CD14-positive monocyte (primary cell): ENCODE data around the gene LRRC4C. TPM values are rescaled to one million over a fixed set of nuclear protein-coding genes. Genes with fewer than 3 reads are reported as not detected.

Experiments used
- DNase-seq, 3 donors: peaks; one replicate each; pipeline ENCODE4 v3.0.0-alpha.2; 2011 to 2022
- H2AFZ ChIP-seq: 2 replicates; pipeline ENCODE4 v1.6.0; 2012; ENCODE audit warnings: mild to moderate bottlenecking, low read depth, low read length, inconsistent platforms; ENCODE audit not compliant: insufficient read depth, poor library complexity, severe bottlenecking
- H3K27ac ChIP-seq, 2 donors: 1 replicate in 1 of 2; 2 replicates in 1 of 2; pipeline ENCODE4 v1.5.1; 2012 to 2013; ENCODE audit warnings: low read length in 2 of 2, control low read depth in 1 of 2, inconsistent platforms in 1 of 2, low read depth in 1 of 2, mild to moderate bottlenecking in 1 of 2
- H3K27me3 ChIP-seq, 2 donors: one replicate each; pipeline versions ENCODE4 v1.6.0 to v1.6.1; 2011 to 2013; ENCODE audit warnings: low read length in 2 of 2; ENCODE audit not compliant: control insufficient read depth in 2 of 2, insufficient read depth in 2 of 2
- H3K36me3 ChIP-seq, 2 donors: replicated peaks in 1 of 2; 1 replicate in 1 of 2; 2 replicates in 1 of 2; pipeline versions ENCODE4 v1.5.1 to v1.6.1; 2012 to 2013; ENCODE audit warnings: low read length in 2 of 2, control low read depth in 1 of 2, inconsistent platforms in 1 of 2, mild to moderate bottlenecking in 1 of 2; ENCODE audit not compliant: insufficient read depth in 2 of 2, control insufficient read depth in 1 of 2
- H3K4me1 ChIP-seq, 2 donors: 1 replicate in 1 of 2; 2 replicates in 1 of 2; pipeline versions ENCODE4 v1.5.1 to v1.6.1; 2012 to 2013; ENCODE audit warnings: low read length in 2 of 2, control low read depth in 1 of 2, inconsistent platforms in 1 of 2, mild to moderate bottlenecking in 1 of 2, moderate library complexity in 1 of 2; ENCODE audit not compliant: insufficient read depth in 2 of 2, control insufficient read depth in 1 of 2
- H3K4me2 ChIP-seq: replicated peaks from 2 replicates; pipeline ENCODE3; 2012; ENCODE audit warnings: low read length, moderate library complexity, mild to moderate bottlenecking; ENCODE audit not compliant: poor library complexity, severe bottlenecking; ENCODE audit errors: extremely low read depth
- H3K4me3 ChIP-seq, 3 experiments: fragments of 200-600 bp in 1 of 3; sonication (generic) in 1 of 3; replicated peaks in 1 of 3; 1 replicate in 2 of 3; 2 replicates in 1 of 3; pipeline ENCODE4 v1.5.1; 2011 to 2013; ENCODE audit warnings: low read length in 3 of 3, mild to moderate bottlenecking in 3 of 3, control low read depth in 2 of 3, low read depth in 2 of 3, inconsistent platforms in 1 of 3, moderate library complexity in 1 of 3
- H3K79me2 ChIP-seq: 2 replicates; pipeline ENCODE4 v1.6.0; 2012; ENCODE audit warnings: mild to moderate bottlenecking, control low read depth, inconsistent platforms, low read length, moderate library complexity; ENCODE audit not compliant: insufficient read depth
- H3K9ac ChIP-seq: 2 replicates; pipeline ENCODE4 v1.6.0; 2017; ENCODE audit warnings: low read length, mild to moderate bottlenecking; ENCODE audit not compliant: insufficient read depth, poor library complexity, severe bottlenecking
- H3K9me3 ChIP-seq, 2 donors: replicated peaks in 1 of 2; 1 replicate in 1 of 2; 2 replicates in 1 of 2; pipeline versions ENCODE4 v1.5.1 to v1.6.1; 2012 to 2013; ENCODE audit warnings: low read length in 2 of 2, control low read depth in 1 of 2; ENCODE audit not compliant: control insufficient read depth in 1 of 2, insufficient read depth in 1 of 2
- H4K20me1 ChIP-seq: 2 replicates; pipeline ENCODE4 v1.6.0; 2012; ENCODE audit warnings: mild to moderate bottlenecking, low read length, control low read depth, moderate library complexity; ENCODE audit not compliant: insufficient read depth
- H3K27ac Mint-ChIP-seq, 7 donors: one replicate each; pipeline ENCODE4 v1.8.0; 2020; ENCODE audit warnings: mild to moderate bottlenecking in 7 of 7, mixed read lengths in 7 of 7, moderate library complexity in 6 of 7, inconsistent platforms in 2 of 7
- H3K27me3 Mint-ChIP-seq, 3 donors: one replicate each; pipeline ENCODE4 v1.8.0; 2021 to 2022; ENCODE audit warnings: low read depth in 3 of 3, mild to moderate bottlenecking in 3 of 3, mixed read lengths in 3 of 3, moderate library complexity in 3 of 3, inconsistent platforms in 1 of 3
- H3K36me3 Mint-ChIP-seq, 2 donors: one replicate each; pipeline ENCODE4 v1.8.0; 2020; ENCODE audit warnings: mixed read lengths in 2 of 2, inconsistent platforms in 1 of 2, mild to moderate bottlenecking in 1 of 2
- H3K4me1 Mint-ChIP-seq: one replicate; pipeline ENCODE4 v1.8.0; 2020; ENCODE audit warnings: mild to moderate bottlenecking, mixed read lengths
- H3K4me3 Mint-ChIP-seq, 2 donors: one replicate each; pipeline ENCODE4 v1.8.0; 2020; ENCODE audit warnings: mild to moderate bottlenecking in 2 of 2, mixed read lengths in 2 of 2, moderate library complexity in 1 of 2
- H3K9me3 Mint-ChIP-seq, 7 donors: one replicate each; pipeline ENCODE4 v1.8.0; 2020 to 2022; ENCODE audit warnings: mixed read lengths in 7 of 7, mild to moderate bottlenecking in 6 of 7, moderate library complexity in 6 of 7, inconsistent platforms in 2 of 7
- CTCF ChIP-seq: fragments of 200-600 bp; IDR thresholded peaks from one replicate; pipeline ENCODE4 v1.8.0; 2022; ENCODE audit warnings: antibody characterized with exemption, mild to moderate bottlenecking
- WGBS: methylation state at CpG from one replicate; pipeline ENCODE4 v1.1.5; 2013; ENCODE audit warnings: missing lambda C conversion rate; ENCODE audit not compliant: insufficient coverage; 5-methylcytosine and 5-hydroxymethylcytosine counted together
- intact Hi-C, 2 donors: fragments of 100-400 bp; cut with micrococcal nuclease; formaldehyde crosslinking; loops; one replicate each; pipeline versions ENCODE4 v1.15.0 to v1.15.1; 2023
- polyA plus RNA-seq, 3 donors: library from polyadenylated mRNA; depleted of rRNA in 1 of 3; unstranded in 2 of 3; stranded (reverse) in 1 of 3; fragments of 300-500 nt in 2 of 3; fragments of >200 nt in 1 of 3; fragmentation: Illumina TruSeq in 2 of 3; gene quantifications; 1 replicate in 2 of 3; 2 replicates in 1 of 3; pipeline ENCODE4 v1.2.3, GENCODE V29; 2012 to 2021

Gene LRRC4C
- polyA plus RNA-seq, 3 donors, result not detected

DNA sequence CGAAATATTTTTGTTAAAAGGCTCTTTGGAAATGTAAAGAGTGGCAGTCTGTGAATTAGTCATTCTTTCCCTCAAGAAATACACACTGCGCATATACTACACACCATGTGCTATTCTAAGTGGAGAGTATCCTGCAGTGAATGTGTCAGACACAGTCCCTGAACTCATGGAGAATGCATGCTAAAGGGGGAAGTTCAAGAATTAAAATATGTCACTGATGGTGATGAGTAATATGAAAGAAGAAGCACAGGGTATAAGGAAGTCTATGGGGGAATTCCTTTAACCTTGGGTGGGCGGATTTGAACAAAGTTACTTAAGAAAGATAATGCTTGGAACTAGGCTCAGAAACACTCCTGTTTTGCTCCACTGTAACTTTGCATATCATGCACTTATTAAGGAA lies 153.0 kb downstream of the LRRC4C start:
- Histone ChIP-seq H4K20me1 (no peaks in the 10 kb centered on the region), H3K4me1 (no peaks in the 10 kb centered on the region), H3K9me3 (no peaks in the 10 kb centered on the region), H3K4me3 (no peak overlapping the region), H3K36me3 (no peaks in the 10 kb centered on the region), H3K9ac (no peak overlapping the region), H3K79me2 (no peaks in the 10 kb centered on the region), H2AFZ (no peak overlapping the region), H3K27ac (no peak overlapping the region), H3K27me3 (no peaks in the 10 kb centered on the region), H3K4me2 (no peak overlapping the region)
- intact Hi-C loops, result no loop called here
- no peak for TF ChIP-seq CTCF
- no peaks in the 10 kb centered on the region for H3K27me3 Mint-ChIP-seq
- DNase-seq, result no peak
- no peaks in the 10 kb centered on the region for H3K36me3 Mint-ChIP-seq
- no peak overlapping the region for H3K27ac Mint-ChIP-seq
- H3K4me3 Mint-ChIP-seq, result no peak overlapping the region
- peaks cover 0 to 5% (median 3%) of the 10 kb centered on the region in 7 donors for H3K9me3 Mint-ChIP-seq
- no CpG with 5 or more reads among the region's 3 CpGs for WGBS
- no peaks in the 10 kb centered on the region for H3K4me1 Mint-ChIP-seq

GRCh38 chr11:41301023-41301422 lies 158.4 kb downstream of the LRRC4C start:
- Histone ChIP-seq H3K9ac (no peak overlapping the region), H3K4me2 (no peak overlapping the region), H3K4me1 (no peaks in the 10 kb centered on the region), H3K9me3 (no peaks in the 10 kb centered on the region), H3K4me3 (no peak overlapping the region), H3K36me3 (no peaks in the 10 kb centered on the region), H3K27me3 (no peaks in the 10 kb centered on the region), H4K20me1 (no peaks in the 10 kb centered on the region), H3K79me2 (no peaks in the 10 kb centered on the region), H2AFZ (no peak overlapping the region), H3K27ac (no peak overlapping the region)
- H3K4me1 Mint-ChIP-seq, result no peaks in the 10 kb centered on the region
- WGBS, result no CpG with 5 or more reads among the region's 4 CpGs
- no peaks in the 10 kb centered on the region for H3K27me3 Mint-ChIP-seq
- TF ChIP-seq CTCF, result no peak
- peaks cover 0 to 3% (median 0%) of the 10 kb centered on the region in 7 donors for H3K9me3 Mint-ChIP-seq
- intact Hi-C loops, result no loop called here
- no peak overlapping the region for H3K27ac Mint-ChIP-seq
- no peak overlapping the region for H3K4me3 Mint-ChIP-seq
- no peaks in the 10 kb centered on the region for H3K36me3 Mint-ChIP-seq
- no peak for DNase-seq
